K562 (cell line): Measurements from ENCODE around the gene TMEM60. TPM values are rescaled to one million over a fixed set of nuclear protein-coding genes. Genes with fewer than 3 reads are reported as not detected.

Experiments
- ADNP ChIP-seq: fragments of 200-800 bp; sonication (Bioruptor generic); IDR thresholded peaks from 2 replicates; pipeline ENCODE4 v1.6.1; 2016; ENCODE audit warnings: missing genetic modification characterization, missing compliant biosample characterization
- ASH1L ChIP-seq: fragments of 450-650 bp; IDR thresholded peaks from 2 replicates; pipeline ENCODE4 v1.6.1; 2018; ENCODE audit warnings: borderline replicate concordance, mild to moderate bottlenecking, low read depth; ENCODE audit not compliant: partially characterized antibody
- CBX3 ChIP-seq, 2 experiments: IDR thresholded peaks; 1 replicate in 1 of 2; 2 replicates in 1 of 2; pipeline ENCODE4 v1.6.1; 2012; ENCODE audit warnings: inconsistent platforms in 2 of 2, low read length in 2 of 2, borderline replicate concordance in 1 of 2, control low read depth in 1 of 2
- COPS2 ChIP-seq: fragments of 450-650 bp; conservative IDR thresholded peaks from 2 replicates; pipeline ENCODE4 v1.6.1; 2016; ENCODE audit warnings: mild to moderate bottlenecking, moderate library complexity
- ELF1 ChIP-seq: fragments of 200-800 bp; sonication (Bioruptor generic); IDR thresholded peaks from 2 replicates; pipeline ENCODE4 v1.6.1; 2016; ENCODE audit warnings: missing genetic modification characterization, missing compliant biosample characterization
- ETV6 ChIP-seq, 3 experiments: fragments of 150-350 bp in 1 of 3; sonication (generic) in 1 of 3; formaldehyde crosslinking in 1 of 3; IDR thresholded peaks; 2 replicates each; pipeline versions ENCODE4 v1.6.1 to v1.8.0; 2014 to 2022; ENCODE audit warnings: borderline replicate concordance in 2 of 3, low read depth in 2 of 3, antibody characterized with exemption in 1 of 3, low read length in 1 of 3, mild to moderate bottlenecking in 1 of 3, missing genetic modification reagents in 1 of 3
- FOXJ3 ChIP-seq: sonication (generic); formaldehyde crosslinking; IDR thresholded peaks from 2 replicates; pipeline ENCODE4 v1.4.0; 2020; ENCODE audit warnings: mild to moderate bottlenecking, missing genetic modification reagents
- FOXK2 ChIP-seq, 2 experiments: fragments of 450-650 bp; IDR thresholded peaks in 1 of 2; conservative IDR thresholded peaks in 1 of 2; 2 replicates each; pipeline ENCODE4 v1.6.1; 2016; ENCODE audit warnings: low read depth in 2 of 2, mild to moderate bottlenecking in 1 of 2
- KDM5B ChIP-seq: fragments of 200-600 bp; sonication (generic); IDR thresholded peaks from 2 replicates; pipeline ENCODE4 v1.6.1; 2012; ENCODE audit warnings: low read depth, mild to moderate bottlenecking, moderate library complexity, low read length, control low read depth, inconsistent platforms; ENCODE audit not compliant: insufficient replicate concordance
- KLF1 ChIP-seq: fragments of 450-650 bp; IDR thresholded peaks from 2 replicates; pipeline ENCODE4 v1.6.1; 2016; ENCODE audit warnings: missing genetic modification characterization, missing compliant biosample characterization
- MTA1 ChIP-seq: fragments of 450-650 bp; IDR thresholded peaks from 2 replicates; pipeline ENCODE4 v1.6.1; 2017; ENCODE audit warnings: borderline replicate concordance
- RBFOX2 ChIP-seq: fragments of 200-400 bp; formaldehyde crosslinking; IDR thresholded peaks from 2 replicates; pipeline ENCODE4 v1.6.1; 2017; ENCODE audit warnings: low read depth, mild to moderate bottlenecking, low read length, moderate library complexity
- RNF2 ChIP-seq: sonication (generic); IDR thresholded peaks from 2 replicates; pipeline ENCODE4 v1.6.1; 2016
- SMARCC2 ChIP-seq: fragments of 450-650 bp; IDR thresholded peaks from 2 replicates; pipeline ENCODE4 v1.6.1; 2017; ENCODE audit warnings: antibody characterized with exemption, moderate library complexity, mild to moderate bottlenecking, low read depth
- SMC3 ChIP-seq: conservative IDR thresholded peaks from 2 replicates; pipeline ENCODE4 v1.6.1; 2011; ENCODE audit warnings: low read depth, low read length, improper control_type of control experiment; ENCODE audit not compliant: insufficient read depth
- SNRNP70 ChIP-seq: fragments of 200-400 bp; formaldehyde crosslinking; optimal IDR thresholded peaks from 2 replicates; pipeline ENCODE3; 2017; ENCODE audit warnings: low read depth, low read length
- TAF7 ChIP-seq: fragments of 450-650 bp; IDR thresholded peaks from 2 replicates; pipeline ENCODE4 v1.6.1; 2016; ENCODE audit warnings: missing genetic modification characterization, missing compliant biosample characterization
- TSC22D4 ChIP-seq: fragments of 450-650 bp; IDR thresholded peaks from 2 replicates; pipeline ENCODE4 v1.6.1; 2016; ENCODE audit warnings: missing genetic modification characterization, missing biosample characterization, control low read depth
- ZBTB5 ChIP-seq: fragments of 450-650 bp; IDR thresholded peaks from 2 replicates; pipeline ENCODE4 v1.6.1; 2017; ENCODE audit warnings: antibody characterized with exemption
- ZKSCAN8 ChIP-seq: fragments of 200-800 bp; sonication (Bioruptor generic); IDR thresholded peaks from 2 replicates; pipeline ENCODE4 v1.6.1; 2016; ENCODE audit warnings: missing genetic modification characterization, missing compliant biosample characterization
- ZNF133 ChIP-seq: fragments of 250-450 bp; sonication (Bioruptor Pico); IDR thresholded peaks from 2 replicates; pipeline ENCODE4 v1.4.0; 2020; ENCODE audit warnings: mild to moderate bottlenecking
- ZNF217 ChIP-seq: sonication (generic); formaldehyde crosslinking; IDR thresholded peaks from 2 replicates; pipeline ENCODE4 v1.8.0; 2022; ENCODE audit warnings: mild to moderate bottlenecking, missing genetic modification reagents
- ZNF584 ChIP-seq: fragments of 200-800 bp; sonication (Bioruptor generic); IDR thresholded peaks from 2 replicates; pipeline ENCODE4 v1.6.1; 2016; ENCODE audit warnings: low read depth, mild to moderate bottlenecking, missing genetic modification characterization, missing compliant biosample characterization
- ZNF75A ChIP-seq: fragments of 450-650 bp; formaldehyde crosslinking; IDR thresholded peaks from 2 replicates; pipeline ENCODE4 v1.4.0; 2020; ENCODE audit warnings: mild to moderate bottlenecking
- polyA plus RNA-seq, 8 experiments: library from polyadenylated mRNA; depleted of rRNA in 4 of 8; stranded (reverse) in 5 of 8; unstranded in 3 of 8; fragments of >200 nt; fragmentation: Nextera tagmentation in 2 of 8; fragmentation: Illumina TruSeq in 1 of 8; extraction: Ambion mirVana in 2 of 8; extraction: Trizol in 1 of 8; gene quantifications; 2 replicates each; pipeline versions ENCODE4 v1.2.1 to v1.2.3, GENCODE V29; 2011 to 2014; ENCODE audit warnings: inconsistent platforms in 1 of 8, missing spikeins in 1 of 8
- total RNA-seq, 7 experiments: library from RNA; depleted of rRNA in 6 of 7; stranded (reverse); fragments of >200 nt in 6 of 7; fragmentation: Illumina TruSeq in 2 of 7; extraction: Trizol in 2 of 7; gene quantifications; 2 replicates each; pipeline versions ENCODE4 v1.2.1 to v1.2.3, GENCODE V29; 2011 to 2021; ENCODE audit warnings: low replicate concordance in 1 of 7
- TF ChIP-seq, protein P1 (sequence below): fragments of 450-650 bp; IDR thresholded peaks from 2 replicates; pipeline ENCODE4 v1.6.1; 2016; ENCODE audit warnings: missing biosample characterization, missing genetic modification characterization
- TF ChIP-seq, protein P2 (sequence below): fragments of 250-450 bp; sonication (Bioruptor Pico); IDR thresholded peaks from 2 replicates; pipeline ENCODE4 v1.5.0; 2021

The TMEM60 gene
- total and polyA plus RNA-seq, 9 of the 15 experiments (the other 6 are each of a cell fraction or from before 2014, with no cell fraction given): 12.5 to 140 (median 38.4) TPM

- TF ChIP-seq ETV6 (IDR thresholded peaks at IDR 0.05; ENCODE audit: borderline replicate concordance in 1 of 2, low read depth in 2 of 2, low read length in 1 of 2): no peak
- TF ChIP-seq ETV6 (CRISPR knock-in tag; IDR thresholded peaks at IDR 0.05; ENCODE audit: borderline replicate concordance): no peak
- TF ChIP-seq TSC22D4 (tag): no peak
- TF ChIP-seq FOXJ3: no peak
- TF ChIP-seq ZBTB5: no peak
- TF ChIP-seq RNF2: no peak
- TF ChIP-seq ZKSCAN8 (CRISPR knock-in tag): no peak
- TF ChIP-seq ASH1L: no peak
- no peak for TF ChIP-seq TAF7 (tag)
- no peak for TF ChIP-seq ZNF217 (CRISPR knock-in tag)
- no peak for TF ChIP-seq CBX3 (IDR thresholded peaks at IDR 0.05; ENCODE audit: borderline replicate concordance in 1 of 2, low read length in 2 of 2)
- no peak for TF ChIP-seq ELF1 (tag)
- no peak for TF ChIP-seq SNRNP70
- no peak for TF ChIP-seq ZNF75A (CRISPR knock-in tag)
- no peak for TF ChIP-seq RBFOX2
- no peak for TF ChIP-seq KLF1 (tag)
- TF ChIP-seq FOXK2 (conservative IDR thresholded peaks at IDR 0.05 in 1 of 2, IDR thresholded peaks at IDR 0.05 in 1 of 2; ENCODE audit: low read depth in 2 of 2): no peak
- no peak for TF ChIP-seq SMARCC2
- no peak for TF ChIP-seq MTA1
- TF ChIP-seq, protein P1, sequence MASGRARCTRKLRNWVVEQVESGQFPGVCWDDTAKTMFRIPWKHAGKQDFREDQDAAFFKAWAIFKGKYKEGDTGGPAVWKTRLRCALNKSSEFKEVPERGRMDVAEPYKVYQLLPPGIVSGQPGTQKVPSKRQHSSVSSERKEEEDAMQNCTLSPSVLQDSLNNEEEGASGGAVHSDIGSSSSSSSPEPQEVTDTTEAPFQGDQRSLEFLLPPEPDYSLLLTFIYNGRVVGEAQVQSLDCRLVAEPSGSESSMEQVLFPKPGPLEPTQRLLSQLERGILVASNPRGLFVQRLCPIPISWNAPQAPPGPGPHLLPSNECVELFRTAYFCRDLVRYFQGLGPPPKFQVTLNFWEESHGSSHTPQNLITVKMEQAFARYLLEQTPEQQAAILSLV (tag): no peak
- TF ChIP-seq ZNF584: no peak
- TF ChIP-seq ADNP (tag): no peak; the same call in 1 of the 2 replicates
- TF ChIP-seq ZNF133: no peak
- TF ChIP-seq SMC3: no peak
- TF ChIP-seq KDM5B: no peak
- TF ChIP-seq, protein P2, sequence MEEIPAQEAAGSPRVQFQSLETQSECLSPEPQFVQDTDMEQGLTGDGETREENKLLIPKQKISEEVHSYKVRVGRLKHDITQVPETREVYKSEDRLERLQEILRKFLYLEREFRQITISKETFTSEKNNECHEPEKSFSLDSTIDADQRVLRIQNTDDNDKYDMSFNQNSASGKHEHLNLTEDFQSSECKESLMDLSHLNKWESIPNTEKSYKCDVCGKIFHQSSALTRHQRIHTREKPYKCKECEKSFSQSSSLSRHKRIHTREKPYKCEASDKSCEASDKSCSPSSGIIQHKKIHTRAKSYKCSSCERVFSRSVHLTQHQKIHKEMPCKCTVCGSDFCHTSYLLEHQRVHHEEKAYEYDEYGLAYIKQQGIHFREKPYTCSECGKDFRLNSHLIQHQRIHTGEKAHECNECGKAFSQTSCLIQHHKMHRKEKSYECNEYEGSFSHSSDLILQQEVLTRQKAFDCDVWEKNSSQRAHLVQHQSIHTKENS (CRISPR knock-in tag): no peak
- no peak for TF ChIP-seq COPS2
Observed at GRCh38 chr7:77846317-77847092, 48.3 kb upstream of the TMEM60 start (continued).
